ENCODE results near the gene SYNJ1. TPM values are rescaled to one million over a fixed set of nuclear protein-coding genes. Genes with fewer than 3 reads are reported as not detected.

The SYNJ1 gene
- total and polyA plus RNA-seq, 9 of the 15 experiments (the other 6 are each of a cell fraction or from before 2014, with no cell fraction given), result 2.4 to 10.6 (median 5.6) TPM

GRCh38 chr21:32708069-32708468, 19.7 kb downstream of the SYNJ1 start:
- Histone ChIP-seq H3K9me3 (replicated peaks; ENCODE audit: control insufficient read depth, insufficient read depth, low read depth, low read length) (no peaks in the 10 kb centered on the region), H3K27me3 (ENCODE audit: control insufficient read depth in 2 of 2, insufficient read depth in 2 of 2, low read length in 2 of 2) (no peaks in the 10 kb centered on the region), H3K9ac (ENCODE audit: insufficient read depth in 1 of 2, low read depth in 2 of 2, low read length in 2 of 2) (no peak overlapping the region), H2AFZ (ENCODE audit: low read depth, low read length) (no peak overlapping the region), H3K4me3 (no peak overlapping the region), H4K20me1 (replicated peaks; ENCODE audit: control insufficient read depth, insufficient read depth, low read length) (no peaks in the 10 kb centered on the region; the same call in 1 of the 2 replicates), H3K79me2 (ENCODE audit: control insufficient read depth, insufficient read depth, low read length) (0 out of 3 replicates have a peak, but pooled peaks cover 2% of the 10 kb centered on the region), H3K36me3 (ENCODE audit: control insufficient read depth, insufficient read depth, low read length) (no peaks in the 10 kb centered on the region), H3K27ac (ENCODE audit: extremely low read depth, low read depth, low read length) (no peak overlapping the region), H3K4me2 (ENCODE audit: insufficient read depth, low read length) (no peak overlapping the region), H3K4me1 (replicated peaks in 1 of 2; ENCODE audit: control insufficient read depth in 2 of 2, insufficient read depth in 2 of 2, low read length in 2 of 2) (no peaks in the 10 kb centered on the region; a peak in 1 of 5 replicates), H3K9me1 (ENCODE audit: control insufficient read depth, insufficient read depth, low read length) (no peaks in the 10 kb centered on the region)
- in situ Hi-C loops (cut with MboI), result no loop called here
- no peak for TF ChIP-seq ZNF239 (CRISPR knock-in tag; IDR thresholded peaks at IDR 0.05)
- TF ChIP-seq, protein P1, sequence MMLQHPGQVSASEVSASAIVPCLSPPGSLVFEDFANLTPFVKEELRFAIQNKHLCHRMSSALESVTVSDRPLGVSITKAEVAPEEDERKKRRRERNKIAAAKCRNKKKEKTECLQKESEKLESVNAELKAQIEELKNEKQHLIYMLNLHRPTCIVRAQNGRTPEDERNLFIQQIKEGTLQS (IDR thresholded peaks at IDR 0.05), result no peak
- TF ChIP-seq, protein P1 (CRISPR knock-in tag; conservative IDR thresholded peaks at IDR 0.05), result no peak
- TF ChIP-seq, protein P2, sequence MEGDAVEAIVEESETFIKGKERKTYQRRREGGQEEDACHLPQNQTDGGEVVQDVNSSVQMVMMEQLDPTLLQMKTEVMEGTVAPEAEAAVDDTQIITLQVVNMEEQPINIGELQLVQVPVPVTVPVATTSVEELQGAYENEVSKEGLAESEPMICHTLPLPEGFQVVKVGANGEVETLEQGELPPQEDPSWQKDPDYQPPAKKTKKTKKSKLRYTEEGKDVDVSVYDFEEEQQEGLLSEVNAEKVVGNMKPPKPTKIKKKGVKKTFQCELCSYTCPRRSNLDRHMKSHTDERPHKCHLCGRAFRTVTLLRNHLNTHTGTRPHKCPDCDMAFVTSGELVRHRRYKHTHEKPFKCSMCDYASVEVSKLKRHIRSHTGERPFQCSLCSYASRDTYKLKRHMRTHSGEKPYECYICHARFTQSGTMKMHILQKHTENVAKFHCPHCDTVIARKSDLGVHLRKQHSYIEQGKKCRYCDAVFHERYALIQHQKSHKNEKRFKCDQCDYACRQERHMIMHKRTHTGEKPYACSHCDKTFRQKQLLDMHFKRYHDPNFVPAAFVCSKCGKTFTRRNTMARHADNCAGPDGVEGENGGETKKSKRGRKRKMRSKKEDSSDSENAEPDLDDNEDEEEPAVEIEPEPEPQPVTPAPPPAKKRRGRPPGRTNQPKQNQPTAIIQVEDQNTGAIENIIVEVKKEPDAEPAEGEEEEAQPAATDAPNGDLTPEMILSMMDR (IDR thresholded peaks at IDR 0.05 in 2 of 3, conservative IDR thresholded peaks at IDR 0.05 in 1 of 3; ENCODE audit: insufficient read depth in 2 of 3, low read depth in 1 of 3, low read length in 3 of 3), result no peak
- no peak for TF ChIP-seq SFPQ (IDR thresholded peaks at IDR 0.05; ENCODE audit: low read depth, low read length)
- no peak for DNase-seq (ENCODE audit: extremely low read depth in 1 of 4, low spot score in 3 of 4)
- FAIRE-seq, result no peak
- ATAC-seq, result no peak
- no TSS peak for BruUV-seq (replicated peaks)
- 72% methylated on average over 6 of the region's 6 CpGs for WGBS (ENCODE audit: insufficient coverage, low coverage, missing lambda C conversion rate)
- intact Hi-C loops (cut with micrococcal nuclease), result no loop called here
- POLR2A ChIA-PET, result interaction anchor here (0.9 to 1.3 kb wide), 3 partner anchors 10 to 23 kb away, joined by 3 read pairs; no protein-coding TSS in a partner anchor
- CTCF ChIA-PET (ENCODE audit: low intra/inter-chr PET ratio), result no interaction called here

Data from K562 (cell line).